Ishikawa (cell line): Measurements from ENCODE around the gene PLS1.

Experiments used
- CEBPB ChIP-seq: IDR thresholded peaks from 2 replicates; pipeline ENCODE4 v1.6.1; 2012
- CREB1 ChIP-seq: IDR thresholded peaks from 2 replicates; pipeline ENCODE4 v1.6.1; 2012; ENCODE audit warnings: low read depth
- EGR1 ChIP-seq: IDR thresholded peaks from 2 replicates; pipeline ENCODE4 v1.6.1; 2012
- EP300 ChIP-seq: IDR thresholded peaks from 2 replicates; pipeline ENCODE4 v1.6.1; 2012; ENCODE audit warnings: borderline replicate concordance
- FOXM1 ChIP-seq: IDR thresholded peaks from 2 replicates; pipeline ENCODE4 v1.6.1; 2012; ENCODE audit warnings: low read depth, borderline replicate concordance
- MAX ChIP-seq: IDR thresholded peaks from 2 replicates; pipeline ENCODE4 v1.6.1; 2012
- NFIC ChIP-seq: IDR thresholded peaks from 2 replicates; pipeline ENCODE4 v1.6.1; 2012
- RAD21 ChIP-seq: IDR thresholded peaks from 2 replicates; pipeline ENCODE4 v1.6.1; 2012; ENCODE audit warnings: low read depth
- REST ChIP-seq: IDR thresholded peaks from 2 replicates; pipeline ENCODE4 v1.6.1; 2012; ENCODE audit warnings: low read depth, mild to moderate bottlenecking
- TAF1 ChIP-seq: IDR thresholded peaks from 2 replicates; pipeline ENCODE4 v1.6.1; 2012; ENCODE audit warnings: low read depth, mild to moderate bottlenecking
- TCF12 ChIP-seq: IDR thresholded peaks from 2 replicates; pipeline ENCODE4 v1.6.1; 2012; ENCODE audit warnings: low read depth
- TEAD4 ChIP-seq: IDR thresholded peaks from 2 replicates; pipeline ENCODE4 v1.6.1; 2012
- USF1 ChIP-seq: IDR thresholded peaks from 2 replicates; pipeline ENCODE4 v1.6.1; 2012
- YY1 ChIP-seq: IDR thresholded peaks from 2 replicates; pipeline ENCODE4 v1.6.1; 2012; ENCODE audit warnings: low read depth
- ZBTB7A ChIP-seq: IDR thresholded peaks from 2 replicates; pipeline ENCODE4 v1.6.1; 2012; ENCODE audit warnings: low read depth

Gene PLS1

GRCh38 chr3:142577696-142578328 is 18.4 kb upstream of the PLS1 start:
- TF ChIP-seq RAD21: no peak
- no peak for TF ChIP-seq CEBPB
- no peak for TF ChIP-seq MAX
- no peak for TF ChIP-seq CREB1
- no peak for TF ChIP-seq EGR1
- no peak for TF ChIP-seq EP300
- no peak for TF ChIP-seq USF1
- TF ChIP-seq TCF12: no peak

GRCh38 chr3:142578329-142579223 is 17.6 kb upstream of the PLS1 start, which contains the start of gene ATR:
Gene ATR (minus strand): TSS chr3:142578733. CDS start chr3:142578704, 29 bp downstream.
- peak; percentile 87 for TF ChIP-seq FOXM1
- TF ChIP-seq REST: no peak
- TF ChIP-seq TCF12: peak; percentile 91
- TF ChIP-seq MAX: peak; percentile 98
- peak; percentile 56 for TF ChIP-seq CREB1
- TF ChIP-seq EP300: peak; percentile 59
- TF ChIP-seq CEBPB: no peak
- no peak for TF ChIP-seq ZBTB7A
- TF ChIP-seq YY1: peak; percentile 83; the same call in 1 of the 2 replicates
- peak; percentile 39; the same call in 1 of the 2 replicates for TF ChIP-seq USF1
- TF ChIP-seq NFIC: peak; percentile 72
- peak; percentile 73 for TF ChIP-seq EGR1
- TF ChIP-seq TEAD4: peak; percentile 42
- peak; percentile 96 for TF ChIP-seq TAF1
- no peak for TF ChIP-seq RAD21

- TF ChIP-seq MAX: no peak
Observed at GRCh38 chr3:142580061-142580423, 16.2 kb upstream of the PLS1 start.

- TF ChIP-seq RAD21 (peak; percentile 99), REST (no peak), TAF1 (no peak), CEBPB (no peak), USF1 (no peak), CREB1 (no peak), TEAD4 (peak; percentile 82), ZBTB7A (no peak), YY1 (0 out of 2 replicates have a peak, but pooled peaks have one; percentile 47), EP300 (no peak), FOXM1 (no peak), EGR1 (no peak), NFIC (peak; percentile 96), MAX (no peak), TCF12 (no peak)
Observed at GRCh38 chr3:142586803-142587406, 9.3 kb upstream of the PLS1 start.

GRCh38 chr3:142588703-142589102 is 7.5 kb upstream of the PLS1 start:
- TF ChIP-seq YY1 (no peak), EGR1 (no peak), NFIC (no peak), MAX (no peak), TAF1 (no peak), CEBPB (no peak), TEAD4 (no peak), USF1 (no peak), TCF12 (no peak), REST (no peak), ZBTB7A (no peak), RAD21 (no peak), CREB1 (no peak), FOXM1 (no peak), EP300 (no peak)
